Parathyroid adenoma (tissue), 2 donors: Measurements from ENCODE around the gene TBC1D22A.

ENCODE experiments used
- H2AFZ ChIP-seq: fragments of 300-600 bp; sonication (generic); one replicate; pipeline ENCODE4 v1.7.0; 2017; ENCODE audit warnings: antibody characterized with exemption, mild to moderate bottlenecking
- H3K27ac ChIP-seq: fragments of 300-600 bp; sonication (generic); one replicate; pipeline ENCODE4 v1.7.0; 2017
- H3K27me3 ChIP-seq: fragments of 300-600 bp; sonication (generic); one replicate; pipeline ENCODE4 v1.7.0; 2017; ENCODE audit warnings: low read length; ENCODE audit not compliant: control insufficient read depth, insufficient read depth
- H3K36me3 ChIP-seq: fragments of 300-600 bp; sonication (generic); one replicate; pipeline ENCODE4 v1.7.0; 2017; ENCODE audit warnings: low read length; ENCODE audit not compliant: control insufficient read depth, insufficient read depth
- H3K4me1 ChIP-seq: fragments of 300-600 bp; sonication (generic); one replicate; pipeline ENCODE4 v1.7.0; 2017; ENCODE audit warnings: control low read depth
- H3K4me2 ChIP-seq: fragments of 300-600 bp; sonication (generic); one replicate; pipeline ENCODE4 v1.7.0; 2017; ENCODE audit warnings: low read length
- H3K4me3 ChIP-seq: fragments of 300-600 bp; sonication (generic); one replicate; pipeline ENCODE4 v1.7.0; 2017; ENCODE audit warnings: low read depth, low read length
- H3K79me2 ChIP-seq: fragments of 300-600 bp; sonication (generic); one replicate; pipeline ENCODE4 v1.7.0; 2017; ENCODE audit warnings: control low read depth
- H3K9ac ChIP-seq: fragments of 300-600 bp; sonication (generic); one replicate; pipeline ENCODE4 v1.7.0; 2017; ENCODE audit warnings: mild to moderate bottlenecking
- H3K9me3 ChIP-seq: fragments of 300-600 bp; sonication (generic); one replicate; pipeline ENCODE4 v1.7.0; 2017; ENCODE audit warnings: low read length; ENCODE audit not compliant: control insufficient read depth
- TF ChIP-seq, protein P1 (sequence below): fragments of 300-600 bp; sonication (generic); IDR thresholded peaks from one replicate; pipeline ENCODE4 v1.7.0; 2017; ENCODE audit warnings: antibody characterized with exemption, mild to moderate bottlenecking
- donor health status: primary hyperparathyroidism.

TBC1D22A gene

GRCh38 chr22:46764140-46764680 is 1.8 kb downstream of the TBC1D22A start:
- H3K4me3 ChIP-seq = no peak overlapping the region

GRCh38 chr22:46764779-46765485 is 2.5 kb downstream of the TBC1D22A start:
- H3K9ac ChIP-seq = no peak overlapping the region
- H3K27ac ChIP-seq = no peak overlapping the region
- no peak overlapping the region for H2AFZ ChIP-seq
- H3K4me2 ChIP-seq = no peak overlapping the region
- peaks cover 4% of the 10 kb centered on the region for H3K4me1 ChIP-seq
- no peak overlapping the region for H3K4me3 ChIP-seq
- H3K27me3 ChIP-seq = no peaks in the 10 kb centered on the region
- TF ChIP-seq, protein P1, sequence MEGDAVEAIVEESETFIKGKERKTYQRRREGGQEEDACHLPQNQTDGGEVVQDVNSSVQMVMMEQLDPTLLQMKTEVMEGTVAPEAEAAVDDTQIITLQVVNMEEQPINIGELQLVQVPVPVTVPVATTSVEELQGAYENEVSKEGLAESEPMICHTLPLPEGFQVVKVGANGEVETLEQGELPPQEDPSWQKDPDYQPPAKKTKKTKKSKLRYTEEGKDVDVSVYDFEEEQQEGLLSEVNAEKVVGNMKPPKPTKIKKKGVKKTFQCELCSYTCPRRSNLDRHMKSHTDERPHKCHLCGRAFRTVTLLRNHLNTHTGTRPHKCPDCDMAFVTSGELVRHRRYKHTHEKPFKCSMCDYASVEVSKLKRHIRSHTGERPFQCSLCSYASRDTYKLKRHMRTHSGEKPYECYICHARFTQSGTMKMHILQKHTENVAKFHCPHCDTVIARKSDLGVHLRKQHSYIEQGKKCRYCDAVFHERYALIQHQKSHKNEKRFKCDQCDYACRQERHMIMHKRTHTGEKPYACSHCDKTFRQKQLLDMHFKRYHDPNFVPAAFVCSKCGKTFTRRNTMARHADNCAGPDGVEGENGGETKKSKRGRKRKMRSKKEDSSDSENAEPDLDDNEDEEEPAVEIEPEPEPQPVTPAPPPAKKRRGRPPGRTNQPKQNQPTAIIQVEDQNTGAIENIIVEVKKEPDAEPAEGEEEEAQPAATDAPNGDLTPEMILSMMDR = no peak
- H3K36me3 ChIP-seq = no peaks in the 10 kb centered on the region
- peaks cover 10% of the 10 kb centered on the region for H3K79me2 ChIP-seq
- no peaks in the 10 kb centered on the region for H3K9me3 ChIP-seq

More at GRCh38 chr22:46764140-46764680, 1.8 kb downstream of the TBC1D22A start:
- Histone ChIP-seq H3K9me3 (no peaks in the 10 kb centered on the region), H2AFZ (no peak overlapping the region), H3K4me1 (peaks cover 2% of the 10 kb centered on the region), H3K79me2 (peaks cover 10% of the 10 kb centered on the region), H3K27me3 (no peaks in the 10 kb centered on the region), H3K36me3 (no peaks in the 10 kb centered on the region), H3K9ac (no peak overlapping the region), H3K4me2 (no peak overlapping the region), H3K27ac (no peak overlapping the region)
- TF ChIP-seq, protein P1 = no peak

DNA sequence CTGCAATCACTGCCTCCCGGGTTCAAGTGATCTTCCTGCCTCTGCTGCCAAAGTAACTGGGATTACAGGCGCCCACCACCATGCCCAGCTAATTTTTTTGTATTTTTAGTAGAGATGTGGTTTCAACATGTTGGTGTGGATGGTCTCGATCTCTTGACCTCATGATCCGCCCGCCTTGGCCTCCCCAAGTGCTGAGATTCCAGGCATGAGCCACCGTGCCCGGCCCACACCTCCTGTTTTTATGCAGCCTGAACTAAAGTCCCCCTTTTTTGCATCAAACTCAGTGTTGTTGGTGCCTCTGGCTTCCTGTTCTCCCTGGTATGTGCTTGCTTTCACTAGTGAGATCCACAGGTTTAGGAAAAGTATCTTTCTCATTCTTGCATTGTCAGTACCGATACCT is 4.2 kb downstream of the TBC1D22A start:
- H3K79me2 ChIP-seq = peaks cover 10% of the 10 kb centered on the region
- H3K27ac ChIP-seq = no peak overlapping the region
- no peak overlapping the region for H3K4me2 ChIP-seq
- TF ChIP-seq, protein P1 = no peak
- H3K9ac ChIP-seq = no peak overlapping the region
- H3K36me3 ChIP-seq = no peaks in the 10 kb centered on the region
- peaks cover 4% of the 10 kb centered on the region for H3K4me1 ChIP-seq
- no peak overlapping the region for H3K4me3 ChIP-seq
- H3K9me3 ChIP-seq = no peaks in the 10 kb centered on the region
- H2AFZ ChIP-seq = no peak overlapping the region
- no peaks in the 10 kb centered on the region for H3K27me3 ChIP-seq

DNA sequence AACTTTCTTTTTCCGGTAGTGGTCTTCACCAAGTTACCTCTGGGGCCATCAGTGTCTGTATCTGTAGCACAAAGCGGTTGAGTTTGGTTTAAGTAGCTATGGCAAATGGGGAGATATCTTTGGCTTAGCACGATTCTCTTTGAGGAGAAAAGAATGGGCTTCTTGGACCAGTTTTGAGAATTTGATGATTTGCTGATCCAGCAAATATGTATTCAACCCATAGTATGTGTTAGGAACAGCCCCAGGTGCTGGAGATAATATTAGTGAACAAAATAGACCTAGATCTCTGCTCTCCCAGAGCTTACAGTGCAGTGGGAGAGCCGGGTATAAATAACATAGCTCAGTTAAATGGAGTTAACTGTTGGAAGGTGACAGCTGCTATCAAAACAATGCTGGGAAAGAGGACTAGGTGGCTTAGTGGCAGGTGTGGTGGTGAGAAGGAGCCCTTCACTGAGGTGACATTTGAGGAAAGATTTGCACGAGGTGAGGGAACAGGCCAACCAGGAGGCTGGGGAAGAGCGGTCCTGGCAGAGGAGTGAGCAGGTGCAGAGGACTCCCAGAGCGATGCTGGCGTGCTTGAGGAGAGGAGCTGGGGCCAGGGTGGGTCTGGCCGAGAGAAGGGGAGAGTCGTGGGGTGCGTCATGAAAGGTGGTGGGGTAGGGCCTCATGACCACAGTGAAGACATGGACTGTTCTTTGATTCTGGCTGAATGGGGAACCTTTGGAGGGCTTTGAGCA is 5.0 kb downstream of the TBC1D22A start:
- no peak overlapping the region for H3K4me3 ChIP-seq
- no peaks in the 10 kb centered on the region for H3K9me3 ChIP-seq
- no peak overlapping the region for H2AFZ ChIP-seq
- H3K27me3 ChIP-seq = no peaks in the 10 kb centered on the region
- H3K36me3 ChIP-seq = no peaks in the 10 kb centered on the region
- H3K79me2 ChIP-seq = peaks cover 10% of the 10 kb centered on the region
- TF ChIP-seq, protein P1 = no peak
- H3K4me2 ChIP-seq = no peak overlapping the region
- peaks cover 4% of the 10 kb centered on the region for H3K4me1 ChIP-seq
- no peak overlapping the region for H3K9ac ChIP-seq
- no peak overlapping the region for H3K27ac ChIP-seq
